HL-60 (cell line): ENCODE results near the gene RUBCN.

Experiments
- DNase-seq, 2 experiments: peaks; one replicate each; pipeline ENCODE4 v3.0.0-alpha.2; 2010 to 2020; ENCODE audit warnings: low read depth in 1 of 2, low spot score in 1 of 2
- H3K27ac ChIP-seq: fragments of 250-450 bp; sonication (Bioruptor Pico); replicated peaks from 2 replicates; pipeline ENCODE4 v1.5.1; 2020; ENCODE audit warnings: mild to moderate bottlenecking, moderate library complexity
- H3K27me3 ChIP-seq: fragments of 250-450 bp; sonication (Bioruptor Pico); 2 replicates; pipeline ENCODE4 v1.5.1; 2021; ENCODE audit warnings: mild to moderate bottlenecking, moderate library complexity; ENCODE audit not compliant: insufficient read depth, poor library complexity, severe bottlenecking
- H3K4me3 ChIP-seq: replicated peaks from 2 replicates; pipeline ENCODE4 v1.5.1; 2011; ENCODE audit warnings: mild to moderate bottlenecking, control low read depth, low read length; ENCODE audit not compliant: insufficient read depth
- GABPA ChIP-seq: IDR thresholded peaks from 2 replicates; pipeline ENCODE4 v1.6.1; 2012; ENCODE audit warnings: low read depth
- POLR2AphosphoS5 ChIP-seq: IDR thresholded peaks from 2 replicates; pipeline ENCODE4 v1.6.1; 2012; ENCODE audit warnings: low read depth
- SPI1 ChIP-seq: IDR thresholded peaks from 2 replicates; pipeline ENCODE4 v1.6.1; 2012; ENCODE audit warnings: low read depth, mild to moderate bottlenecking, borderline replicate concordance
- TF ChIP-seq, protein P1 (sequence below): IDR thresholded peaks from 2 replicates; pipeline ENCODE4 v1.6.1; 2012; ENCODE audit warnings: low read depth; ENCODE audit not compliant: insufficient replicate concordance
- TF ChIP-seq, protein P2 (sequence below): IDR thresholded peaks from one replicate; pipeline ENCODE4 v1.5.1; 2011; ENCODE audit warnings: low read length, control low read depth, inconsistent platforms; ENCODE audit not compliant: insufficient read depth

RUBCN gene

DNA sequence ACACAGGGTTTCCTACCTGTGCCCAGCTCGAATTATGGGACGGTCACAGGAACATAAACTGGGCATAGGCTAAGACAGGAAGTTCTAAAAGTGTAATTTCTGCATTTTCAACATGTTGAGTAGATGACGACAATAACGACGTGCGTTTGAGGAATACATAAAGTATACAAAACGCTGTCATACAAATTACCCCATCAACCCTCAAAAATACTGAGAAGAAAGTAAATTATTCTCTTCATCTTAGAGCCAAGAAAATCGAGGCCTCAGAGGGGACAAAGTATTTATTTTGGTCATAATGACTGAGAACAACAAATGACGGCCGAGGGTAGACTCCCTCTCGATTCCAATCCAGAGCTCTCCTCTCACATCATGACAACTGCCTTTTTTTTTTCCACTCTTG, 60.8 kb downstream of the RUBCN start:
- TF ChIP-seq, protein P1, sequence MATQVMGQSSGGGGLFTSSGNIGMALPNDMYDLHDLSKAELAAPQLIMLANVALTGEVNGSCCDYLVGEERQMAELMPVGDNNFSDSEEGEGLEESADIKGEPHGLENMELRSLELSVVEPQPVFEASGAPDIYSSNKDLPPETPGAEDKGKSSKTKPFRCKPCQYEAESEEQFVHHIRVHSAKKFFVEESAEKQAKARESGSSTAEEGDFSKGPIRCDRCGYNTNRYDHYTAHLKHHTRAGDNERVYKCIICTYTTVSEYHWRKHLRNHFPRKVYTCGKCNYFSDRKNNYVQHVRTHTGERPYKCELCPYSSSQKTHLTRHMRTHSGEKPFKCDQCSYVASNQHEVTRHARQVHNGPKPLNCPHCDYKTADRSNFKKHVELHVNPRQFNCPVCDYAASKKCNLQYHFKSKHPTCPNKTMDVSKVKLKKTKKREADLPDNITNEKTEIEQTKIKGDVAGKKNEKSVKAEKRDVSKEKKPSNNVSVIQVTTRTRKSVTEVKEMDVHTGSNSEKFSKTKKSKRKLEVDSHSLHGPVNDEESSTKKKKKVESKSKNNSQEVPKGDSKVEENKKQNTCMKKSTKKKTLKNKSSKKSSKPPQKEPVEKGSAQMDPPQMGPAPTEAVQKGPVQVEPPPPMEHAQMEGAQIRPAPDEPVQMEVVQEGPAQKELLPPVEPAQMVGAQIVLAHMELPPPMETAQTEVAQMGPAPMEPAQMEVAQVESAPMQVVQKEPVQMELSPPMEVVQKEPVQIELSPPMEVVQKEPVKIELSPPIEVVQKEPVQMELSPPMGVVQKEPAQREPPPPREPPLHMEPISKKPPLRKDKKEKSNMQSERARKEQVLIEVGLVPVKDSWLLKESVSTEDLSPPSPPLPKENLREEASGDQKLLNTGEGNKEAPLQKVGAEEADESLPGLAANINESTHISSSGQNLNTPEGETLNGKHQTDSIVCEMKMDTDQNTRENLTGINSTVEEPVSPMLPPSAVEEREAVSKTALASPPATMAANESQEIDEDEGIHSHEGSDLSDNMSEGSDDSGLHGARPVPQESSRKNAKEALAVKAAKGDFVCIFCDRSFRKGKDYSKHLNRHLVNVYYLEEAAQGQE, result no peak
- TF ChIP-seq, protein P2, sequence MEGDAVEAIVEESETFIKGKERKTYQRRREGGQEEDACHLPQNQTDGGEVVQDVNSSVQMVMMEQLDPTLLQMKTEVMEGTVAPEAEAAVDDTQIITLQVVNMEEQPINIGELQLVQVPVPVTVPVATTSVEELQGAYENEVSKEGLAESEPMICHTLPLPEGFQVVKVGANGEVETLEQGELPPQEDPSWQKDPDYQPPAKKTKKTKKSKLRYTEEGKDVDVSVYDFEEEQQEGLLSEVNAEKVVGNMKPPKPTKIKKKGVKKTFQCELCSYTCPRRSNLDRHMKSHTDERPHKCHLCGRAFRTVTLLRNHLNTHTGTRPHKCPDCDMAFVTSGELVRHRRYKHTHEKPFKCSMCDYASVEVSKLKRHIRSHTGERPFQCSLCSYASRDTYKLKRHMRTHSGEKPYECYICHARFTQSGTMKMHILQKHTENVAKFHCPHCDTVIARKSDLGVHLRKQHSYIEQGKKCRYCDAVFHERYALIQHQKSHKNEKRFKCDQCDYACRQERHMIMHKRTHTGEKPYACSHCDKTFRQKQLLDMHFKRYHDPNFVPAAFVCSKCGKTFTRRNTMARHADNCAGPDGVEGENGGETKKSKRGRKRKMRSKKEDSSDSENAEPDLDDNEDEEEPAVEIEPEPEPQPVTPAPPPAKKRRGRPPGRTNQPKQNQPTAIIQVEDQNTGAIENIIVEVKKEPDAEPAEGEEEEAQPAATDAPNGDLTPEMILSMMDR, result no peak
- no peak for TF ChIP-seq SPI1
- TF ChIP-seq GABPA, result no peak
- no peak for TF ChIP-seq POLR2AphosphoS5
- Histone ChIP-seq H3K27me3 (no peaks in the 10 kb centered on the region), H3K27ac (no peak overlapping the region), H3K4me3 (no peak overlapping the region)
- DNase-seq, result no peak

DNA sequence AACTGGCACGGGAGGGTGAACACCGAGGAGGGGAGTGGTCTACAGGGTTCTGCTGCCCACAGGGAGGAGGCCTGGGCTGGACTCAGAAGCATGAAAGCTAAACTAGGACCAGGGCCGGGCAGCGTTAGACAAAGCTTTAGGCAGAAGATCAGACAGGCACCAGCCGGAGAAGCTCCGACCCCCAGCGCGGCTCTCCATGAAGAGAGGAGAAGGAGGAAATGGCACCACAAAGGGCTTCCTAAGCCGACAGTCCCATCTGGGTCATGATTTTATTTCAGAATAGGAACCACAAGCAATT, 61.2 kb downstream of the RUBCN start:
- Histone ChIP-seq H3K27ac (no peak overlapping the region), H3K4me3 (no peak overlapping the region), H3K27me3 (no peaks in the 10 kb centered on the region)
- DNase-seq, result no peak
- TF ChIP-seq POLR2AphosphoS5, result no peak
- no peak for TF ChIP-seq GABPA
- TF ChIP-seq SPI1, result no peak
- TF ChIP-seq, protein P2, result no peak
- TF ChIP-seq, protein P1, result no peak

DNA sequence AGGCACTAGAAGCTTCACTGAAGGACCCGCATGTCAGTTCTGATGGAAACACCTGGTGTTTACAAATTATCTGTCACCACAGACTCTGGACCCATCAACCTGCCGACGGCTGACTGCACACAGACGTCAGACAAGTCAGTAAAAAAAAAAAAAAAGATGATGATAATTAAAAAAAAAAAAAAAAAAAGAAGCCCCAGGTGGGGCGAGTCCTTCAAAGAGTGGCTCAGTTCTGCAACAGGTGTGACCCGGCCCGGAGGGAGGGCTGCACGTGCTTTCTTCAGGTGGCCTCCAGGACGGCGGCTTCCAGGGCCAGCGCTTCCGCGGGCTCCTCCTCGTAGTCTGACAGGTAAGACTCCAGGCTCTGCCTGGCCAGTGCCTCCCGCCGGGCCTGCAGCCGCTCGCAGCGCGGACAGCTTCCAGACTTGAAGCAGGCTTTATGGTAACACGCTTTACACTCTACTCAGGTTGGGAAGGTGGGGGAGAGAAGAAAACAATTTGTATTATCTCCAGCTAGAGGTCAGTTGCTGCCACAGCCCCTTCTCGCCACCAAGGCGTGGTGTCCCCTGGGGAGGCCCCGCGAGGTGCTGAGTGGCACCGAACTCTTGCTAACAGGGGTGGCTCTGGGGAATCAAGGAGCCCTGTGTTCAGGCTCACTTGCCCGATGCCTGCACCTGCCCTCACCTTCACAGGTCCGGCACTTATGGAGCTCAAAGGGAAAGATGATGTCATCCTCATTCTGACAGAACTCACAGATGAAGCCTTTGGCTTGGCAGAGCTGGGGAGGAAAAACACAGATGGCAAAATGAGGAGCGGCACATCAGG, 61.8 kb downstream of the RUBCN start:
- Histone ChIP-seq H3K27ac (no peak overlapping the region), H3K27me3 (no peaks in the 10 kb centered on the region), H3K4me3 (no peak overlapping the region)
- DNase-seq, result no peak
- TF ChIP-seq POLR2AphosphoS5 (no peak), SPI1 (no peak)
- TF ChIP-seq, protein P2, result no peak
- TF ChIP-seq, protein P1, result no peak
